ENCODE measurements around the gene CFAP91. TPM values are rescaled to one million over a fixed set of nuclear protein-coding genes. Genes with fewer than 3 reads are reported as not detected.

The CFAP91 gene
- total RNA-seq, 1 experiment from 2014 or later = 1.5 TPM

- H3K9me3 Mint-ChIP-seq (ENCODE audit: low read depth, unreplicated experiment) = peaks cover 3% of the 10 kb centered on the region
- DNase-seq = no peak
- BruUV-seq (replicated peaks) = no TSS peak
- no peaks in the 10 kb centered on the region for H3K36me3 Mint-ChIP-seq (ENCODE audit: insufficient read depth, unreplicated experiment)
- no peak overlapping the region for H3K4me3 Mint-ChIP-seq (ENCODE audit: low read depth, unreplicated experiment)
- no peak overlapping the region for H3K27ac Mint-ChIP-seq (ENCODE audit: unreplicated experiment)
- CTCF ChIA-PET = interaction anchor here (0.6 kb wide), 1 partner anchor 1214 kb away, joined by 4 read pairs; no protein-coding TSS in a partner anchor
- no peaks in the 10 kb centered on the region for H3K27me3 Mint-ChIP-seq (ENCODE audit: unreplicated experiment)
- intact Hi-C loops (cut with micrococcal nuclease; ENCODE audit: unreplicated experiment) = no loop called here
- TF ChIP-seq CTCF (IDR thresholded peaks at IDR 0.05; ENCODE audit: unreplicated experiment) = no peak
- H3K4me1 Mint-ChIP-seq (ENCODE audit: low read depth, unreplicated experiment) = peaks cover 14% of the 10 kb centered on the region
Observed at GRCh38 chr3:119697394-119697793, 5.4 kb upstream of the CFAP91 start.

- TF ChIP-seq CTCF (IDR thresholded peaks at IDR 0.05; ENCODE audit: unreplicated experiment) = no peak
- intact Hi-C loops (cut with micrococcal nuclease; ENCODE audit: unreplicated experiment) = no loop called here
Observed at GRCh38 chr3:119700269-119700919, 2.4 kb upstream of the CFAP91 start.

GRCh38 chr3:119700920-119701734 lies 1.7 kb upstream of the CFAP91 start:
- no peaks in the 10 kb centered on the region for H3K27me3 Mint-ChIP-seq (ENCODE audit: unreplicated experiment)
- peaks cover 15% of the 10 kb centered on the region for H3K36me3 Mint-ChIP-seq (ENCODE audit: insufficient read depth, unreplicated experiment)
- H3K27ac Mint-ChIP-seq (ENCODE audit: unreplicated experiment) = peak overlapping the region; percentile 10
- no TSS peak for BruUV-seq (replicated peaks)
- H3K9me3 Mint-ChIP-seq (ENCODE audit: low read depth, unreplicated experiment) = peaks cover 3% of the 10 kb centered on the region
- CTCF ChIA-PET = no interaction called here
- no peak overlapping the region for H3K4me3 Mint-ChIP-seq (ENCODE audit: low read depth, unreplicated experiment)
- TF ChIP-seq CTCF (IDR thresholded peaks at IDR 0.05; ENCODE audit: unreplicated experiment) = no peak
- intact Hi-C loops (cut with micrococcal nuclease; ENCODE audit: unreplicated experiment) = no loop called here
- peaks cover 14% of the 10 kb centered on the region for H3K4me1 Mint-ChIP-seq (ENCODE audit: low read depth, unreplicated experiment)
- no peak for DNase-seq

More at GRCh38 chr3:119700269-119700919, 2.4 kb upstream of the CFAP91 start:
- Mint-ChIP-seq H3K4me3 (ENCODE audit: low read depth, unreplicated experiment) (no peak overlapping the region), H3K27me3 (ENCODE audit: unreplicated experiment) (no peaks in the 10 kb centered on the region), H3K36me3 (ENCODE audit: insufficient read depth, unreplicated experiment) (peaks cover 15% of the 10 kb centered on the region), H3K9me3 (ENCODE audit: low read depth, unreplicated experiment) (peaks cover 3% of the 10 kb centered on the region), H3K27ac (ENCODE audit: unreplicated experiment) (peak overlapping the region; percentile 10), H3K4me1 (ENCODE audit: low read depth, unreplicated experiment) (peaks cover 14% of the 10 kb centered on the region)
- peak; percentile 33 for DNase-seq
- CTCF ChIA-PET = no interaction called here
- BruUV-seq (replicated peaks) = no TSS peak

GRCh38 chr3:119703820-119704531 lies 1.2 kb downstream of the CFAP91 start:
- Mint-ChIP-seq H3K4me3 (ENCODE audit: low read depth, unreplicated experiment) (peak overlapping the region; percentile 65), H3K27me3 (ENCODE audit: unreplicated experiment) (no peaks in the 10 kb centered on the region), H3K36me3 (ENCODE audit: insufficient read depth, unreplicated experiment) (peaks cover 15% of the 10 kb centered on the region), H3K27ac (ENCODE audit: unreplicated experiment) (no peak overlapping the region), H3K9me3 (ENCODE audit: low read depth, unreplicated experiment) (peaks cover 3% of the 10 kb centered on the region), H3K4me1 (ENCODE audit: low read depth, unreplicated experiment) (peaks cover 14% of the 10 kb centered on the region)
- BruUV-seq (replicated peaks) = no TSS peak
- CTCF ChIA-PET = no interaction called here
- intact Hi-C loops (cut with micrococcal nuclease; ENCODE audit: unreplicated experiment) = no loop called here
- DNase-seq = no peak
- no peak for TF ChIP-seq CTCF (IDR thresholded peaks at IDR 0.05; ENCODE audit: unreplicated experiment)
